ENCODE results near the gene SCP2D1.

SCP2D1 gene

DNA sequence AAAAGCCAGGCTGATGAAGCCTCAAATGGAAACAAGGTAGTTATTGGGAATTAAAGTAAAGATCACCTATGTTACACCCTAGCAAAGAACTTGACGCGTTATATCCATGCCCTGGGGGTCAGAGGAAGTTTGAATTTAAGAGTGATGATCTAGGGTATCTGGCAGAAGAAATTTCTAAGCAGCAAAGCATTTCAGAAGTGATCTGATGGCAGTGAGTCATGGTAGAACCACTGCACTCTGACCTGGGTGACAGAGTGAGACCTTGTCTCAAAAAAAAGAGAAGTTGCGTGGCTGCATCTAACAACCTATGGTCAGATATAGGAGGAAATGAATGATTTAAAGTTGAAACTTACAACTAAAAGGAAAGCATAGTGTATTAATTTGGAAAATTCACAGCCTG is 45.2 kb downstream of the SCP2D1 start:
- peaks cover 19% of the 10 kb centered on the region for H3K9me3 Mint-ChIP-seq
- no peak overlapping the region for H3K27ac Mint-ChIP-seq
- TF ChIP-seq, protein P1, sequence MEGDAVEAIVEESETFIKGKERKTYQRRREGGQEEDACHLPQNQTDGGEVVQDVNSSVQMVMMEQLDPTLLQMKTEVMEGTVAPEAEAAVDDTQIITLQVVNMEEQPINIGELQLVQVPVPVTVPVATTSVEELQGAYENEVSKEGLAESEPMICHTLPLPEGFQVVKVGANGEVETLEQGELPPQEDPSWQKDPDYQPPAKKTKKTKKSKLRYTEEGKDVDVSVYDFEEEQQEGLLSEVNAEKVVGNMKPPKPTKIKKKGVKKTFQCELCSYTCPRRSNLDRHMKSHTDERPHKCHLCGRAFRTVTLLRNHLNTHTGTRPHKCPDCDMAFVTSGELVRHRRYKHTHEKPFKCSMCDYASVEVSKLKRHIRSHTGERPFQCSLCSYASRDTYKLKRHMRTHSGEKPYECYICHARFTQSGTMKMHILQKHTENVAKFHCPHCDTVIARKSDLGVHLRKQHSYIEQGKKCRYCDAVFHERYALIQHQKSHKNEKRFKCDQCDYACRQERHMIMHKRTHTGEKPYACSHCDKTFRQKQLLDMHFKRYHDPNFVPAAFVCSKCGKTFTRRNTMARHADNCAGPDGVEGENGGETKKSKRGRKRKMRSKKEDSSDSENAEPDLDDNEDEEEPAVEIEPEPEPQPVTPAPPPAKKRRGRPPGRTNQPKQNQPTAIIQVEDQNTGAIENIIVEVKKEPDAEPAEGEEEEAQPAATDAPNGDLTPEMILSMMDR (IDR thresholded peaks at IDR 0.05; ENCODE audit: unreplicated experiment in 3 of 3): no peak
- no peaks in the 10 kb centered on the region for H3K4me1 Mint-ChIP-seq
- no peaks in the 10 kb centered on the region for H3K27me3 Mint-ChIP-seq (ENCODE audit: low read depth)
- H3K4me3 Mint-ChIP-seq: no peak overlapping the region
- no peaks in the 10 kb centered on the region for H3K36me3 Mint-ChIP-seq (ENCODE audit: low read depth)
